Hypothalamus (tissue), 51 donors: ENCODE data around the gene KCNK10.
A peak's percentile ranks its signal among the peaks of the same experiment; 100 is the strongest.

Experiments
- DNase-seq, 51 donors: peaks; one replicate each; lab custom pipeline; 2025; lab: John Stamatoyannopoulos, UW

Gene KCNK10

DNA sequence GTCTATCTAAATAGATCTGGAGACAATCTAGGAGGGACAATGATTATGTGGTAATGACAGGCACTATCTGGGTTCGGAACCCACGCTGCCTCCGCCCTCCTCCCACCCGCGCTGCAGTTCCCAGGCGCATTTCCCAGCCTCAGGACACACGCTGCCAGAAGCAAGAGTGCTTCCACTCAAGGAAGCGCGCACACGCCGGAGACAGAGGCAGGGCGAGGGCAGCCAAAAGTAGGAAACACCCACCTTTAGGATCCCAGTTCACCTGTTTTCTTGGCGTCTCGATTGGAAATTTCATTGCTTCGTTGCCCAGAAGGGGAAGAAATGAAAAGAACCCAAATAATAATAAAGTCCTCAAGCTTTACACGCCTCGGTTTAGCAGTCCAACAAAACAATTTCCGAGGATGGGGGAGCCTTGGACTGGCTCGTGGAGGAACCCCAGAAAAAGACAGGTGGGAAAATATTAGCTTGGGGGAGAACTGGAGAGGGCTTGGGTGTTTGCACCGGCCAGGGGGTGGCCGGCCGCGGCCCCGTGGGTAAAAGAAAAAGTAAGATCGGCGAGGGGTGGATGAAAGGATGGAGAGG, 474 bp downstream of the KCNK10 start:
- DNase-seq, result peak in 7 of 51 donors; percentile 3 to 59 (median 17)

DNA sequence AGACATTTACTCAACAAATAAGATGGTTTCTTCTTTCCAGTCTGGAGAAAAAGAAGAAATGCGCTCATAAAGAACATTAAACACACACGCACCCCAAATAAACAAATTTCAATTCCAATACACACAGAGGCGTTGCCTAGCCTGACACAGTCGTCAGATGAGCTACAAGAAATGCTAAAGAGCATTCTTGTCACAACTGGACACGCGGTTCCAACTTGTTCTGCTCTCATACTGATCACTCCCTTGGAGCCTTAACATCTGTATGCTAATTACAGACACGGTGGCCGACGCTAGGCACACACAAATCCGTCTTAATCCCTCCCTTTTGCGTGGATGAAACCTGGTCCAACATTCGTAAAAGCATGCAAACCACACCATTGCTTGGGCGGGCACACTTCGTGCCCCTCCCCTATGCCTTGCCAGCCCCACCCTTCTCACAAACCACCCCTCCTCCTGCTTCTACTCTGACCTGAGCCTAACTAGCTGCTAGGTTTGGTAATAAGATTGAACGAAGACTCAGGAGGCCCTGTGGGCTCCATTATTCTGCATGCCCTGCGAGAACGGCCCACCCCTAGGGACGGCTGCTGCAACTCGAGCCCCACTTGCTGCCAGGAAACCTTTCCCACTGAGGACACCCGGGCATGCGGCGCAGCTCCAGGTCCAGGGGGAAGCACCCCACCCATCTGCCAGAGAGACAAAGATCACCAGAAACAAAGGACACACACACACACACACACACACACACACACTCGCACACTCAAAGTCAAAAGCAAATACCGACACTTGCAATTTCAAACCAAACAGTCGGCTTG, 1.2 kb downstream of the KCNK10 start:
- peak in 3 of 51 donors; percentile 9 to 66 (median 46) for DNase-seq

DNA sequence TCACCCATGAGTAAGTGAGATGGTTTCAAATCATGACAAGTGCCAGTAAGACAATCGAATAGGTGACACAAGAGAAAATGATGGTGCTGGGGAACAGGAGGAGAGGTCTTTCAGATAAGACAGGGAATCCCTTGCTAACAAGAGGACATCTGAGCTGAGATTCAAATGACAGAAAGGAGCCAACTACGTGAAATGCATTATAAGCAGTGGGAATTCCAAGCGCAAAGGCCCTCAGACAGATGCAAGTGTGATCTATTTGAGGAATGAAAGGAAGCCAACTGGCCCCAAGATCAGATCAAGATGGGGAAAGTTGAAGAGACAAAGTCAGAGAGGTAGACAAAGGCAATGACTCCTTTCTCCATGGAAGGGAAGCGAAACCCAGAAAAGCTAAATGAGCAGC, 4.7 kb downstream of the KCNK10 start:
- DNase-seq, result no peak

DNA sequence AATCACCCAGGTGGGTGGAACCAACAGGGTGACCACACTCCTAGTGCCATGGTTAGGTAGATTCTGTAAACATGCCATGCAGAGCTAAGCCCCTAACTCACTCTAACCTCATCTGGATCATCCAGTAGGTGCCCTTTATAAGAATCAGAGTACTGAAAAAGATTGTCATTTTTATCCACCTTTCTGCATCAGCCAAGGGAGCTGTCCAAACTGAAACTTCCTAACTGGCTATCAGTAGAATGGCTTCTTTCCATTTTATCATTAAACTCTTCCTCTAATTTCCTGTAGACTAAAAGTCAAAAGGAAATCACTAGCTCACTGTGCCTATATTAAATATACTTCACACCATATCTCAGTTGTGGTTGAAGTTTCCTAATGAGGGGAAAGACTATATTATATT, 6.5 kb downstream of the KCNK10 start:
- no peak for DNase-seq

DNA sequence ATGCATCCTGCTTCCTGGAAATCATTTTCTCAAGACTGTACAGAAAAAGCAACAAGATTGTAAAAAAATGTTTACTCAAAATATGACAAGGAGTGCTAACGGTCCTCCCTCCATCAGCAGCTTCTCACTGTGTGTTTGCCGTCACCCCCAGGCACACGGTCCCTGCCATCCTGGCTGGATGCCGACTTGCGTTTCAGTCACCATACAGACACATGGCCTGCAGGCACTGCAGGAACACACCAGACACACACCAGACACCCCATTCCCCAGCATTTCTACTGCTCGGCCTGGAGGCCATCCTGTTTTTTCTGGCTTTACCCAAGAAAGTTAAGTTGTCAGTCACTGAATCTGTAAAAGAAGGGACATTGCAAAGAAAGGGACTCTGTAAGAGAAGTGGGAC, 10.8 kb downstream of the KCNK10 start:
- peak in 6 of 51 donors; percentile 2 to 32 (median 24) for DNase-seq

DNA sequence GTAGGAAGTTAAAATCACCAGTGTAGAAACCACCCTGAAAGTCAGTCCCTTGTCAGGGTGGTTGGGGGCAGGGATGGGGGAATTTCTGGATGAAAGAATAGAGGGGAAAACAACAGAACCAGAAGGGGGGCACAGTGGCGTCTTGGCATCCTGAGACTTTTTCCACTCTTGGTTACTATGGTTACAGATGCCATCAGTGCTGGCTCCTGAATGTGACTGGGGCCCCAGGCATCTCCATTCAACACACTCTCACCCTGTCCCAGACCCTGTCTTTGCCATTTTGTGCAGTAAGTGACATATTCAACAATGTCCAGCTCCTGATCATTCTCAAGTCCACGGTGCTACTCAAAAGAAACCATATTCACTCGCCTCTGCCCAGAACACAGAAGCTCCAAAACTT, 11.3 kb downstream of the KCNK10 start:
- peak in 1 of 51 donors; percentile 20 for DNase-seq

DNA sequence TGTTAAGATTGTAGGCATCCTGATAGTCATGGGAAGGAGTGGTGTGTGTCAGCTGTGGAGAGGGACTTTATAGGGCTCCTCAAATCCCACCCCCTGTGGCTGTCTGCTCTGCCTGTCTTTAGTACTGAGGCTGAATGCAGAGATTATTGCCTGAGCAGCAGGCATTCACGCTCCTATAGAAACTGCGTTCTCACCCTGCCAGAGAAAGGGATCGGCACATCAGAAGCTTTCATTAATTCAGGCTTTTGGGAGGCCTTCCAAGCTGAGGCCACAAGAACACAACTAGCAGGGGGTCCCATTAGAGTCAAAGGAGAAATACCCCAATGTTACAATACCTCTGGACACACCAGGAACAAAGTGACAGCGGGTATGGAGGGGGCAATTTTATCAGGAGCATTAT, 12.6 kb downstream of the KCNK10 start:
- no peak for DNase-seq

DNA sequence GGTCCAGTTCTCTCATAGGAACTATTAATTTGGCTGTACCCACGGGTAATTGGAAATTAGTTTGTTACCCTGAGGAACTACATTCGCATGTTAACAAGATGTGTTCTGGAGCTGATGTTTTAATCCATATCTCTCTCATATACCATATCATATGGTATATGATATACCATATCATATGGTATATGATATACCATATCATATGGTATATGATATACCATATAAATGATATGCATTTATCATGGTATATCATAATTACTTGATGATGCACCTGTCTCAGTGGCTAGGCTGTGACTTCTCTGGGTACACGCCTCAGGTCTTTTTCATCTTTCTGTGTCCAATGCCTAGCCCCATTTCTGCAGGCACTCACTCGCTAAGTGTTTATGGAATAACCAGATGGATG, 13.0 kb downstream of the KCNK10 start:
- DNase-seq, result no peak

DNA sequence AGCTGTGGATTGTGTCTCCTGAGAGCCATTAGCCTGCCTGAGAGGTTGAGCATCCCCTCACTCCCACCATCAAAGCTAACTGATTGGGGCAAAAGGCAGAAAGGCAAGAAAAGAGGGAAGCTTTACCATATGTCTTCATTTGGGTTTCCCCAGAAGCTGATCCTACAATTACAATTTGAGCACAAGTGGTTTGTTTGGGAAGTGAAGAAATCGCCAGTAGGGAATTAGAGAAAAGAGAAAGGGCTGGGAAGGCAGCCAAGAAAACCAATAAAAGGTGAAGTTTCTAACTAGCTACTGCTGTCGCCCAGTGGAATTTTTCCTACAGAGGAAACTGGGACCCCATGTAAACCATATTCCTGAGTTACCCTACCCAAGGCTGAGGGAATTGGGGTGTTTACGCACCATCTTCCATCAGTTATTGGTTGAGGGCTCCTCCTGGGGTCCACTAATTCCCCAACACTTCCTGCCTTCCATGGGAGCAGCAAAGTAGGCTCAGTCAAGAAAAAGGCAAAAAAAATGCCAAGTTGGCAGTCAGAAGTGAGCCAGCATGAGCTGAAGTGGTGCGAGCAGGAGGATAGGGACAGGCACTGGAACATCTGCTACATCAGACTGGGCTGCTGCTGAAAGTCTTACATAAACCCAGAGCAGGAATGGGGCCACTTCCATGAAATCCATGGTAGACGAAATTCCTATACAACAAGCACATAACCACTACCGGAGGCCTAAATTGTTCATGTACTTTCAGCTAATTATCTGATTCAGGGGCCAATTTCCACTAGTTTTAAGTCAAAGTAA, 17.3 kb downstream of the KCNK10 start:
- no peak for DNase-seq

DNA sequence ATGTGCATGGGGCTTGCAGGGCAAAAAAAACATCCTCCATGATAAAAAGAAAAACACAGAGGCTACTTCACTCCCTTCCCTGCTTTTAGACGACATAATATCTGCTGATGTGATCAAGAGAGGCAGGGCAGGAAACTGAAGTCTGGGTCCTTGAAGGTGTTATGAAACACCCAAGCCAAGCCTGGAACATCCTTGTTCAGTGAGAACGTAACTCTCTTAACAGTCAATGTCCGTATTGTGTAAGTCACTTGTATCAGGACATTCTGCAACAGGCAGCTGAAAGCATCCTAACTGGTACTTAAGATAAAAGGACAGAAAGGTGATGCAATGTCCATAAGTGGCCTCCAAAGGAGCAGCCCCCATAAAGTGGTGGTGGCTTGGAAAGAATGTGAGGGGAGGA, 20.0 kb downstream of the KCNK10 start:
- DNase-seq, result no peak

DNA sequence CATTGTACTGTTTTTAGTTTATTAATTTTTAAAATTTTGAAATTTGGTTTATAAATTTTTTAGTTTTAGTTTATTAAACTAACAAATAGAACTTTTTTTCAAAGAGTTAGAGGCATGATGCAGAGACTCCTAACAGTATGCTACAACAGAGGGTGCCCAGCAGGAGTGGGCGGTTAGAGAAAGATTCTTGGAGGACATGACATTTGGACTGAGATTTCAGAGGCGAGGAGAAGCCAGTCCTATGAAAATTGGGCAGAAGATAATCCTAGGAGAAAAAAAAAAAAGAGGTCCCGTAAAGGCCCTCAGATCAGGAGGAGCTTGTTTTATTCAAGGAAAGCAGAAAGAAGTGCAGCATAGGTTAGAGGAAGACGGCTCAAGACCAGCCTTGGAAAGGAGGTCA, 21.7 kb downstream of the KCNK10 start:
- DNase-seq, result no peak

DNA sequence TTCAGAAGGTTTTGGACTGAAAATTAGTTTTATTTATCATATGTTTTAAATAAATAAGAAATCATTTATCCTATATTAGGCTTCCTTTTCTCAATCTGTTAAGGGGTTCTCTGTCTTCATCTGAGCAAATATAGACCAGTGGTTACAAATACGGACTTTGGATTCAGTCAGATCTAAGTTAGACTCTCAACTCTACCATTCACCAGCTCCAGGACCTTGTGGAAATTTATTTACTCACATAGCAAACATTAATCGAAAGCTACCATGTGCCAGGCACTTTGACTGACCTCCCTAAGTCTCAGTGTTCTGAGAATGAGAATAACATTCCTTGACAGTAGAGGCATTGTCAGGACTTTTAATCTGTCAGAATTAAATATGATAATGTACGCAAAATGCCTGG, 22.3 kb downstream of the KCNK10 start:
- no peak for DNase-seq

DNA sequence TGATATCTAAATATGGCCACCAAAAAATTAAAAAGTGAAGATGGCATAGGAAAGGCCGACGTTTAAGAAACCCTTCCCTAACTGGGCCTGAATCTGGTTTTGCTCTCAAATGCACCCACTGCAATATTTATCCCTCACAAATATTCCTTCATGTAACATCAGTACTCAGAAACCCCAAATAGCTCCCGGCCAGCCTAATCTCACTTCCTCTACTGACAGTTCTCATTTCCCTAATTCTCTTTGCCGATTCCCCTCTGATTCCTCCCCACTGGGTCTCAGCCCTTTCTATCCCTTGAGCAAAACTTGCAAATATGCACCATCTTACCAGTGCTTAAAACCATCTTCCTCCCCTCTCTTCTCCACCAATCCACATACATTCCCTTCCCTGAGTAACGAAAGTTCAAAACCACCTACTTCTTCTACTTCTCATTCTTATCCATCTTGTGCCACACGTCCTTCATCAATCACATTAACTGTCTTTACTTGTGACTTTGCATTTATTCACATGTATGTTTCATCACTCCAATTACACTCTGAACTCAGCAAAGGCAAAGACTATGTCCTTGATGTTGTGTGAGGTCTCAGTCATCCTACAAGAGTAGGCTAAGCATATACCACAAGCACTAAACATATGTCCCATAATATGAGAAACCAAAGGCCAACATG, 23.1 kb downstream of the KCNK10 start:
- peak in 1 of 51 donors; percentile 3 for DNase-seq

DNA sequence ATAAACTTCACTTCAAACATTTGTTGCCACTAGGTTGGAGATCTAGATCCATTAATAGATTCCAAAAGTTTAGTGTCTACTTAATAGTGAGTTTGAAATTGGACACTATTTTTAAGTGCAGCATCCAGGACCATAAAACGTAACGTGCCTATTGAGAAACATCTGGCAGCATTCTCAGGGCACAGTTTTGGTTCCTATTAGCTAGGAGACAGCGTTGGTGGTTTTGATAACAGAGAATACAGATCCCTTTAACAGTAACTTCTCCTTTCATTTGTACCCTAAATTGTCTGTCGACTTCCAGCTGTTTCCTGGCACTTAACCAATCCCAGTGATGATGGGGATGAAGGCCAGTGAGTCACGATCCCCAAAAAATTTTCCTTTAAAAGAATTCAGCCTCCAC, 25.8 kb downstream of the KCNK10 start:
- DNase-seq, result peak in 1 of 51 donors; percentile 11

DNA sequence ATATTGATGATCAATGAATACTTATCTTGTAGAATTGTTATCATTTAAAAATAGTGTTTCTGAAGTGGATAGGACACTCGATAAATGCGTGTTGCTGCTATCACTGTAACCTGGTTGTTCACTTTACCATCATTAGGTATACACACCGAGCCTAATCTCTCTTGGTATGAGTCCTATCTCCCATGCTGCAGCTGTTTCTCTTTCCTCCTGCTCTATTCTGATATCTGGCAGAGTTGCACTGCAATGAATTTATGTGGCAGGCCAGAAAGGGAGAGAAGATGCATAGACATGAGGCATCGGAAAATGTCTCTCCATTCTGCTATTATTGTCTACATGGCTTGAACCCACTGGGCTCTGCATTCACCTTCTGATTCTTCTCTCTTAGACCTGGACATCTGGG, 26.7 kb downstream of the KCNK10 start:
- no peak for DNase-seq

DNA sequence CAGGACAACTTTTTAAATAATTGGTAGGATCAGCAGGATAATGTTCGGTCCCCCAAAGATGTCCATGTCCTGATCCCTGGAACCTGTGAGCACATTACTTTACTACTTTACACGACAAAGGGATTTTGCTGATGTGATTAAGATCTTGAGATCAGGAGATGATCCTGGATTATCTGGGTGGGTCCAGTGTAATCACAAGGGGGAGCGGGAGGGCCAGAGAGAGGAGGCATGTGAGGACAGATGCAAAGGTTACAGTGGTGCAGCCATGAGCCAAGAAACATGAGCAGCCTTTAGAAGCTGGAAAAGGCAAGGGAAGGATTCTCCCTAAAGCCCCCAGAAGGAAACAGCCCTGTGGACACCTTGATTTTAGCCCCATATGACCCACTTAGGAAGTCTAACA, 33.1 kb downstream of the KCNK10 start:
- no peak for DNase-seq

DNA sequence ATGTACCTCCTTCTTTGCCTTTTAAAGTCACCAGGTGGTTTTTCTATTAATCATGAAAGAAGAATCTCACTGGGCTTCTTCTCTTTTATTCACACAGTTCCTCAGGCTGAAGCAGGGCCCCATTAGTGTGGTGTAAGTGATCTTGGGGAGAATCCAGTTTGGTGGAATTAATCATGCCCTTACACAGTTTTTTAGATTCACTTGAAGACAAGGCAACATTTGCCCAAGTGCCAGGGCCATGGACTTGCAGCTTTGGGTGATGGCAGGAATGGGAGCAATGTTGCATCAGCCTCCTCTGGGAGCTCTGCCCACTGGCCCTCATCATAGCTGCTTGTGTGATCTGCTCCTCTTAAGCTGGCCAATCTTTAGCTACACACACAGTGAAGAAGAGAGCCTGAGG, 33.8 kb downstream of the KCNK10 start:
- no peak for DNase-seq

DNA sequence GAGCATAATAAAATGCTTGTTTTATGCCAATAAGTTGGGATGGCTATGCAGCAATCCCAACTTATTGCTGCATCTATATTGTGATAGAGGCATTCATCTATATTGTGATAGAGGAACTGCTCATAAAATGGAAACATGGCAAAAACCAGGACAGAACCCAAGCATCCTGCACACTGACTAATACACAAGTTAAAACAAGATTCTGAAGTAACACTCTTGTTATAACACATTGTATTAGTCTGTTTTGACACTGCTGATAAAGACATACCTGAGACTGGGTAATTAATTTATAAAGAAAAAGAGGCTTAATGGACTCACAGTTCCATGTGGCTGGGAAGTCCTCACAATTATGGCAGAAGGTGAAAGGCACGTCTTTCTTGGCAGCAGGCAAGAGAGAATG, 36.8 kb downstream of the KCNK10 start:
- DNase-seq, result no peak

DNA sequence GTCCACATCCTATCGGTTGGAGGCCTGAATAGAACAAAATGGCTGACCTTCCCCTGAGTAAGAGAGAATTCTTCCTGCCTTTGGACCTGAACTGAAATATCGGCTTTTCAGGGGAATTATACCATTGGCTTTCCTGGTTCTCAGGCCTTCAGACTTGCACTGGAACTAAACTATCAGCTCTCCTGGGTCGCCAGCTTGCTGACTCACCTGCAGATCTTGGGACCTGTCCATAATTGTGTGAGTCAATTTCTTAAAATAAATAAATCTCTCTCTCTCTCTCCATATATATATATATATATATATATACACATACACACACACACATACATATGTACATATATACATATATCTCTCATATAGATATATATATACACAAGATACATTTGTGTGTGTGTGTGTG, 41.6 kb downstream of the KCNK10 start:
- DNase-seq, result no peak

DNA sequence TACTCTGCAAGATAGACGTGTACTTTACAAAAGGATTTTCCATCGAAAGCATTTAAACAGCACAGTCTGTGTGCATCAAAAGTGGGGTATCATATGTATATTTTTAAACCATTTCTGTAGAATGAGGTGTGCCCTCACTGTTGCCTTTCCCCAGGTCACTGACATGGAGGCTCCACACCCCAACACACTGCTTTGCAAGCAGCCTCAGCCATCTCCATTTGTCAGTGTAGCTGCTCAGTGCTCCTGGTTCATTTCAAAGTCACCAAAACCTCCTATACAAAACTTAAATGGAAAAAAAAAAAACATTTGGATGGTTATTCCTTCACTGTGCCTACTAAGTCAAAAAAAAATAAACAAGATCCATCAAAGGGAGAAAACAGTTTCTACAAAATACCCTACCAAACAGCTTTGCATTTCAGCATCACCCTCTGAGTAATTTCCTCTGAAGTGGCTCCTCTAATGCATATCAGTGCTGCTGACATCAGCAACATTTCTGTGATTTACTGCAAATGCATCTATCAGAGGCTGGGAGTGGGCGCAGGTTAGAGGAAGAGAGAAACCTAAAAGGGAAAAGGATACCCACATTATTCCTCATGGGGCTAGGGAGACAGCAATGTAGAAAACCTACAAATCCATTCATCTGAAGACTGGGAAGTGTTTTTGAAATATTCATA, 46.0 kb downstream of the KCNK10 start:
- no peak for DNase-seq
